Astrocyte (in vitro differentiated cells and primary cell): ENCODE measurements around the gene EPS15. TPM values are rescaled to one million over a fixed set of nuclear protein-coding genes. Genes with fewer than 3 reads are reported as not detected.
A peak's percentile ranks its signal among the peaks of the same experiment; 100 is the strongest.

Experiments used
- DNase-seq: peaks from one replicate; pipeline ENCODE4 v3.0.0-alpha.2; 2010; ENCODE audit warnings: low read depth
- FAIRE-seq: peaks from 2 replicates; lab custom pipeline; 2011; peaks lifted over from hg19 to GRCh38; lab: Jason Lieb, UNC
- H2AFZ ChIP-seq: 2 replicates; pipeline ENCODE4 v1.6.0; 2012; ENCODE audit warnings: low read depth, low read length, inconsistent platforms
- H3K27ac ChIP-seq: 2 replicates; pipeline ENCODE4 v1.5.1; 2011; ENCODE audit warnings: low read depth, low read length, inconsistent platforms
- H3K27me3 ChIP-seq: 2 replicates; pipeline ENCODE4 v1.6.0; 2011; ENCODE audit warnings: low read length, inconsistent platforms; ENCODE audit not compliant: insufficient read depth
- H3K36me3 ChIP-seq: 2 replicates; pipeline ENCODE4 v1.5.1; 2011; ENCODE audit warnings: low read length, inconsistent platforms; ENCODE audit not compliant: insufficient read depth
- H3K4me1 ChIP-seq: 2 replicates; pipeline ENCODE4 v1.5.1; 2011; ENCODE audit warnings: low read length, inconsistent platforms; ENCODE audit not compliant: insufficient read depth
- H3K4me2 ChIP-seq: 2 replicates; pipeline ENCODE4 v1.6.0; 2012; ENCODE audit warnings: low read length, inconsistent platforms
- H3K4me3 ChIP-seq: 2 replicates; pipeline ENCODE4 v1.5.1; 2011; ENCODE audit warnings: low read depth, mild to moderate bottlenecking, low read length, inconsistent platforms; ENCODE audit not compliant: insufficient read depth
- H3K79me2 ChIP-seq: 2 replicates; pipeline ENCODE4 v1.6.0; 2012; ENCODE audit warnings: mild to moderate bottlenecking, low read length, inconsistent platforms; ENCODE audit not compliant: insufficient read depth
- H3K9ac ChIP-seq: 2 replicates; pipeline ENCODE4 v1.6.0; 2012; ENCODE audit warnings: mild to moderate bottlenecking, low read length, inconsistent platforms
- H3K9me3 ChIP-seq: 2 replicates; pipeline ENCODE4 v1.5.1; 2012; ENCODE audit warnings: low read depth, mild to moderate bottlenecking, low read length, inconsistent platforms; ENCODE audit not compliant: insufficient read depth
- H4K20me1 ChIP-seq: 2 replicates; pipeline ENCODE4 v1.6.0; 2012; ENCODE audit warnings: low read length, inconsistent platforms; ENCODE audit not compliant: insufficient read depth
- H3K27ac Mint-ChIP-seq: one replicate; pipeline ENCODE4 v1.8.0; 2021; ENCODE audit warnings: mild to moderate bottlenecking, mixed read lengths; ENCODE audit not compliant: unreplicated experiment
- H3K27me3 Mint-ChIP-seq: one replicate; pipeline ENCODE4 v1.8.0; 2021; ENCODE audit warnings: low read depth, mixed read lengths; ENCODE audit not compliant: unreplicated experiment
- H3K36me3 Mint-ChIP-seq: one replicate; pipeline ENCODE4 v1.8.0; 2021; ENCODE audit warnings: low read depth, mixed read lengths; ENCODE audit not compliant: unreplicated experiment
- H3K4me1 Mint-ChIP-seq: one replicate; pipeline ENCODE4 v1.8.0; 2021; ENCODE audit warnings: low read depth, mixed read lengths; ENCODE audit not compliant: unreplicated experiment
- H3K4me3 Mint-ChIP-seq: one replicate; pipeline ENCODE4 v1.8.0; 2021; ENCODE audit warnings: mild to moderate bottlenecking, moderate library complexity, mixed read lengths; ENCODE audit not compliant: unreplicated experiment
- H3K9me3 Mint-ChIP-seq: one replicate; pipeline ENCODE4 v1.8.0; 2021; ENCODE audit warnings: mild to moderate bottlenecking, mixed read lengths; ENCODE audit not compliant: unreplicated experiment
- EZH2 ChIP-seq: IDR thresholded peaks from 2 replicates; pipeline ENCODE4 v1.6.1; 2012; ENCODE audit warnings: mild to moderate bottlenecking, low read length, inconsistent platforms; ENCODE audit not compliant: insufficient read depth
- total RNA-seq: library from RNA; stranded (reverse); gene quantifications from 2 replicates; pipeline ENCODE4 v1.2.1, GENCODE V29; 2021
- TF ChIP-seq, protein P1 (sequence below): IDR thresholded peaks from 2 replicates; pipeline ENCODE4 v1.5.1; 2011; ENCODE audit warnings: low read depth, mild to moderate bottlenecking, inconsistent platforms, low read length, moderate library complexity; ENCODE audit not compliant: insufficient read depth

Gene EPS15
- total RNA-seq, 1 donor from 2014 or later: 70.6 TPM

DNA sequence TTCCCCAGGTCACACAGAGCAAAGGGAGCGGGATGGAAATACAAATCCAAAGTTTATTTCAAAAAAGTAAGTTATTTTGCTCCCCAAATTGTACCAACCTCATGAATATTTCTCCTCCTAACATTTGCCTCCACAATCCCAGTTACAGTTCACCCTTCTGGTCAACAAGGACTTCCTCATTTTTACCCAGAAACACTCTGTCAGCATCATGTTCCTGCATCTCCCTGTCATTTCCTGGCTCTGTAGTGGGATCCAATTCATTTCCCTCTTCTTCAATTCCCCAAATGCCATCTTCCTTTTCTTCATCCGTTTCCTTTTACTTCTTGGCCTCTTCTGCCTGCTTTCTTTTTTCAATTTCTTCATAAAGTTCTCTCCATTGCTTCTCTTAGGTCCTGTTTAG lies 32.0 kb upstream of the EPS15 start:
- no peak for FAIRE-seq
- no peak for DNase-seq
- no peaks in the 10 kb centered on the region for H3K36me3 Mint-ChIP-seq
- H2AFZ ChIP-seq: no peak overlapping the region
- TF ChIP-seq, protein P1, sequence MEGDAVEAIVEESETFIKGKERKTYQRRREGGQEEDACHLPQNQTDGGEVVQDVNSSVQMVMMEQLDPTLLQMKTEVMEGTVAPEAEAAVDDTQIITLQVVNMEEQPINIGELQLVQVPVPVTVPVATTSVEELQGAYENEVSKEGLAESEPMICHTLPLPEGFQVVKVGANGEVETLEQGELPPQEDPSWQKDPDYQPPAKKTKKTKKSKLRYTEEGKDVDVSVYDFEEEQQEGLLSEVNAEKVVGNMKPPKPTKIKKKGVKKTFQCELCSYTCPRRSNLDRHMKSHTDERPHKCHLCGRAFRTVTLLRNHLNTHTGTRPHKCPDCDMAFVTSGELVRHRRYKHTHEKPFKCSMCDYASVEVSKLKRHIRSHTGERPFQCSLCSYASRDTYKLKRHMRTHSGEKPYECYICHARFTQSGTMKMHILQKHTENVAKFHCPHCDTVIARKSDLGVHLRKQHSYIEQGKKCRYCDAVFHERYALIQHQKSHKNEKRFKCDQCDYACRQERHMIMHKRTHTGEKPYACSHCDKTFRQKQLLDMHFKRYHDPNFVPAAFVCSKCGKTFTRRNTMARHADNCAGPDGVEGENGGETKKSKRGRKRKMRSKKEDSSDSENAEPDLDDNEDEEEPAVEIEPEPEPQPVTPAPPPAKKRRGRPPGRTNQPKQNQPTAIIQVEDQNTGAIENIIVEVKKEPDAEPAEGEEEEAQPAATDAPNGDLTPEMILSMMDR: no peak
- no peak for TF ChIP-seq EZH2
- H3K4me1 ChIP-seq: no peaks in the 10 kb centered on the region
- no peaks in the 10 kb centered on the region for H3K9me3 Mint-ChIP-seq
- no peaks in the 10 kb centered on the region for H3K27me3 Mint-ChIP-seq
- H3K4me3 Mint-ChIP-seq: no peak overlapping the region
- H4K20me1 ChIP-seq: no peaks in the 10 kb centered on the region
- no peaks in the 10 kb centered on the region for H3K36me3 ChIP-seq
- H3K27ac Mint-ChIP-seq: peak overlapping the region; percentile 13
- no peak overlapping the region for H3K4me3 ChIP-seq
- H3K9ac ChIP-seq: no peak overlapping the region
- H3K4me1 Mint-ChIP-seq: peaks cover 7% of the 10 kb centered on the region
- H3K79me2 ChIP-seq: no peaks in the 10 kb centered on the region
- no peaks in the 10 kb centered on the region for H3K9me3 ChIP-seq
- no peaks in the 10 kb centered on the region for H3K27me3 ChIP-seq
- no peak overlapping the region for H3K27ac ChIP-seq
- H3K4me2 ChIP-seq: no peak overlapping the region

DNA sequence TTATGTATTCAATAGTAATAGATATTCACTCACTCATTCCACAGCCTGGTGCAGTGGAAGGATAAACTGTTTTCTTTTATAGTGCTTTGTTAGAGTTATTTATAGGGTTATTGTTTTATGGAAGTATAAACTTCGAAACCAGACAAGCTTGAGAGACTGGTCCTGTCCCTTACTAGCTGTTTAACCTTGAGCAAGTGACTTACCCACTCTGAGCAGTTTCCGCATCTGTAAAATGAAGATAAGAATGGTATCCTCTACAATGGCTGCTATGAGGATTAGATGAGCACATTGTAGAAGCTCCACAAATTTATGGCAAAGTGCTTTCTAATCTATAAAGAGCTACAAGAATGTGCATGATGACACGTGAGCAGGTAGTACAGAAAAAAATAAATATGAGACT lies 30.8 kb upstream of the EPS15 start:
- peaks cover 7% of the 10 kb centered on the region for H3K4me1 Mint-ChIP-seq
- H3K27ac Mint-ChIP-seq: no peak overlapping the region
- H3K4me3 Mint-ChIP-seq: no peak overlapping the region
- no peak for FAIRE-seq
- no peak for DNase-seq
- Histone ChIP-seq H3K36me3 (no peaks in the 10 kb centered on the region), H3K27me3 (no peaks in the 10 kb centered on the region), H3K4me2 (no peak overlapping the region), H2AFZ (no peak overlapping the region), H4K20me1 (no peaks in the 10 kb centered on the region), H3K4me3 (no peak overlapping the region), H3K9me3 (no peaks in the 10 kb centered on the region), H3K9ac (no peak overlapping the region), H3K4me1 (no peaks in the 10 kb centered on the region), H3K27ac (no peak overlapping the region), H3K79me2 (no peaks in the 10 kb centered on the region)
- H3K27me3 Mint-ChIP-seq: no peaks in the 10 kb centered on the region
- TF ChIP-seq, protein P1: no peak
- no peak for TF ChIP-seq EZH2
- H3K36me3 Mint-ChIP-seq: no peaks in the 10 kb centered on the region
- no peaks in the 10 kb centered on the region for H3K9me3 Mint-ChIP-seq

DNA sequence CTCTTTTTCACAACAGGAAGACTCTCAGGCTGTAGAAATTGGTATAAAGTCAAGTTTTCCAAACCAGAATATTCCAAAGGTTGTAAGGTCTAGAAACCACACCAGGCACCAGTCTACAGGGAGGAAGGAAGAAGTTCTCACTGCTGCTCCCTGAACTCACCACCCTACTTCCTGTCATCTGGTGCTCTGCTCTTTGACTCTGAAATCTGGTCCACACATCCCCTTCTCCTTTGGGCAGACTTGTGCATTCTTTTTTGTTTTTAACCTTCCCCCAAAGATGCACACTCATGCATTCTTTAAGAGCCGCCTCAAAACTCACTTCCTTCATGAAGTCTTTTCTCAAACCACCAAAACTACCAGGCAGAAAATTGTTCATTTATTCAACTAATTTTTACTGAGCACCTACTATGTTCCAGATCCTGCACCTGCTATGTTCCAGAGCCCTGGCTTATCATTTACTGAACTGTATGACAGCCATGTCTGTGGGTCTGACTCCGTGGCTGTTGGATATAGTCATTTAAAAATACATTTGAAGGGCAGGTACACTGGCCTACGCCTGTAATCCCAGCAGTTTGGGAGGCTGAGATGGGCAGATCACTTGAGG lies 30.1 kb upstream of the EPS15 start:
- Histone ChIP-seq H3K9me3 (no peaks in the 10 kb centered on the region), H3K4me1 (no peaks in the 10 kb centered on the region), H3K4me3 (no peak overlapping the region), H3K79me2 (no peaks in the 10 kb centered on the region), H3K27ac (no peak overlapping the region), H4K20me1 (no peaks in the 10 kb centered on the region), H3K36me3 (no peaks in the 10 kb centered on the region), H3K9ac (no peak overlapping the region), H3K4me2 (no peak overlapping the region), H3K27me3 (no peaks in the 10 kb centered on the region), H2AFZ (no peak overlapping the region)
- TF ChIP-seq EZH2: no peak
- TF ChIP-seq, protein P1: no peak
- H3K36me3 Mint-ChIP-seq: no peaks in the 10 kb centered on the region
- FAIRE-seq (no peak), DNase-seq (no peak)
- H3K4me3 Mint-ChIP-seq: no peak overlapping the region
- H3K4me1 Mint-ChIP-seq: peaks cover 7% of the 10 kb centered on the region
- H3K9me3 Mint-ChIP-seq: no peaks in the 10 kb centered on the region
- H3K27me3 Mint-ChIP-seq: no peaks in the 10 kb centered on the region
- H3K27ac Mint-ChIP-seq: no peak overlapping the region
